K562 (cell line): Measurements from ENCODE around the gene CNPY3. TPM values are rescaled to one million over a fixed set of nuclear protein-coding genes. Genes with fewer than 3 reads are reported as not detected.

ENCODE experiments used
- ATAC-seq: fragments of 200-7000 bp; cut with Tn5 transposase; 3 replicates; pipeline ENCODE4 v1.9.1; 2020; ENCODE audit warnings: moderate library complexity
- BruUV-seq: library from RNA; stranded (reverse); fragments of 400-500 nt; replicated peaks from 2 replicates; lab custom pipeline; 2021; lab: Mats Ljungman, UMichigan
- CTCF ChIA-PET: fragments of 300-600 bp; formaldehyde crosslinking; extraction: SDS; loops from one replicate; lab custom pipeline; 2021; ENCODE audit warnings: low intra/inter-chr PET ratio; lab: Yijun Ruan, JAX
- POLR2A ChIA-PET: fragments of 300-600, 350-650 bp; sonication (Branson Sonifier 250); formaldehyde crosslinking; extraction: SDS; loops from one replicate; lab custom pipeline; 2021; ENCODE audit warnings: antibody characterized with exemption, inconsistent platforms; lab: Yijun Ruan, JAX
- DNase-seq, 4 experiments: peaks; one replicate each; pipeline versions ENCODE4 v3.0.0 to v3.0.0-alpha.2; 2011 to 2018; ENCODE audit warnings: low spot score in 3 of 4, mixed read lengths in 3 of 4; ENCODE audit errors: extremely low read depth in 1 of 4
- FAIRE-seq: peaks from 2 replicates; lab custom pipeline; 2011; peaks lifted over from hg19 to GRCh38; lab: Jason Lieb, UNC
- H2AFZ ChIP-seq: 2 replicates; pipeline ENCODE4 v1.6.0; 2011; ENCODE audit warnings: low read depth, low read length, control low read depth, inconsistent platforms
- H3K27ac ChIP-seq: fragments of 200-600 bp; 3 replicates; pipeline ENCODE4 v1.8.0; 2011; ENCODE audit warnings: low read depth, mild to moderate bottlenecking, control low read depth, inconsistent platforms, low read length, moderate library complexity, mixed read lengths; ENCODE audit errors: extremely low read depth
- H3K27me3 ChIP-seq, 2 experiments: fragments of 300-600 bp in 1 of 2; 2 replicates in 1 of 2; 3 replicates in 1 of 2; pipeline versions ENCODE4 v1.6.0 to v1.8.0; 2011; ENCODE audit warnings: inconsistent platforms in 2 of 2, low read length in 2 of 2, mild to moderate bottlenecking in 1 of 2, mixed read lengths in 1 of 2, moderate library complexity in 1 of 2; ENCODE audit not compliant: control insufficient read depth in 2 of 2, insufficient read depth in 2 of 2
- H3K36me3 ChIP-seq: fragments of 300-600 bp; 3 replicates; pipeline ENCODE4 v1.8.0; 2011; ENCODE audit warnings: mild to moderate bottlenecking, low read length, inconsistent platforms; ENCODE audit not compliant: control insufficient read depth, insufficient read depth
- H3K4me1 ChIP-seq, 2 experiments: fragments of 200-600 bp in 1 of 2; replicated peaks in 1 of 2; 2 replicates in 1 of 2; 3 replicates in 1 of 2; pipeline versions ENCODE4 v1.5.1 to v1.8.0; 2011; ENCODE audit warnings: inconsistent platforms in 2 of 2, low read length in 2 of 2, mild to moderate bottlenecking in 1 of 2, mixed read lengths in 1 of 2, moderate library complexity in 1 of 2; ENCODE audit not compliant: control insufficient read depth in 2 of 2, insufficient read depth in 2 of 2
- H3K4me2 ChIP-seq: 2 replicates; pipeline ENCODE4 v1.6.1; 2011; ENCODE audit warnings: low read length, control low read depth, inconsistent platforms, mixed read lengths; ENCODE audit not compliant: insufficient read depth
- H3K4me3 ChIP-seq: fragments of 200-600 bp; sonication (generic), shearing (Covaris generic); 2 replicates; pipeline ENCODE4 v1.5.1; 2016; ENCODE audit warnings: control low read depth, inconsistent platforms
- H3K79me2 ChIP-seq: fragments of 200-600 bp; 3 replicates; pipeline ENCODE4 v1.8.0; 2011; ENCODE audit warnings: low read length, inconsistent platforms; ENCODE audit not compliant: control insufficient read depth, insufficient read depth
- H3K9ac ChIP-seq, 2 experiments: 2 replicates each; pipeline versions ENCODE4 v1.6.0 to v1.6.1; 2011; ENCODE audit warnings: low read depth in 2 of 2, low read length in 2 of 2, control low read depth in 1 of 2, inconsistent platforms in 1 of 2, mild to moderate bottlenecking in 1 of 2, mixed read lengths in 1 of 2; ENCODE audit not compliant: insufficient read depth in 1 of 2
- H3K9me1 ChIP-seq: one replicate; pipeline ENCODE4 v1.6.0; 2011; ENCODE audit warnings: inconsistent platforms, mild to moderate bottlenecking, low read length, moderate library complexity; ENCODE audit not compliant: control insufficient read depth, insufficient read depth
- H3K9me3 ChIP-seq: replicated peaks from 2 replicates; pipeline ENCODE4 v1.5.1; 2011; ENCODE audit warnings: low read depth, low read length, inconsistent platforms; ENCODE audit not compliant: control insufficient read depth, insufficient read depth
- H4K20me1 ChIP-seq: replicated peaks from 2 replicates; pipeline ENCODE4 v1.6.1; 2011; ENCODE audit warnings: low read length, inconsistent platforms, mixed read lengths; ENCODE audit not compliant: control insufficient read depth, insufficient read depth
- KDM5B ChIP-seq: fragments of 200-600 bp; sonication (generic); IDR thresholded peaks from 2 replicates; pipeline ENCODE4 v1.6.1; 2012; ENCODE audit warnings: low read depth, mild to moderate bottlenecking, moderate library complexity, low read length, control low read depth, inconsistent platforms; ENCODE audit not compliant: insufficient replicate concordance
- MYNN ChIP-seq, 2 experiments: sonication (generic); formaldehyde crosslinking in 1 of 2; IDR thresholded peaks; 2 replicates each; pipeline versions ENCODE4 v1.5.0 to v1.6.1; 2016 to 2020; ENCODE audit warnings: antibody characterized with exemption in 1 of 2, missing genetic modification reagents in 1 of 2
- NFIC ChIP-seq: fragments of 450-650 bp; IDR thresholded peaks from 2 replicates; pipeline ENCODE4 v1.6.1; 2017; ENCODE audit warnings: mild to moderate bottlenecking, inconsistent platforms
- RFX1 ChIP-seq: fragments of 450-650 bp; IDR thresholded peaks from 2 replicates; pipeline ENCODE4 v1.6.1; 2016; ENCODE audit warnings: mild to moderate bottlenecking, moderate library complexity
- SMC3 ChIP-seq: conservative IDR thresholded peaks from 2 replicates; pipeline ENCODE4 v1.6.1; 2011; ENCODE audit warnings: low read depth, low read length, improper control_type of control experiment; ENCODE audit not compliant: insufficient read depth
- TGIF2 ChIP-seq: sonication (generic); formaldehyde crosslinking; IDR thresholded peaks from 2 replicates; pipeline ENCODE4 v1.8.1; 2022; ENCODE audit warnings: mild to moderate bottlenecking, missing genetic modification reagents, moderate library complexity
- WGBS: fragments of 100-300 bp; shearing (Covaris generic); methylation state at CpG from one replicate; pipeline ENCODE4 v1.1.6; 2016; ENCODE audit warnings: low coverage, mixed read lengths; ENCODE audit not compliant: insufficient coverage; ENCODE audit errors: missing lambda C conversion rate; 5-methylcytosine and 5-hydroxymethylcytosine counted together
- in situ Hi-C: fragments of 300-500 bp; cut with MboI; formaldehyde crosslinking; loops from 4 replicates; pipeline ENCODE4 v1.15.0; 2018; ENCODE audit warnings: inconsistent platforms, mixed read lengths
- intact Hi-C: fragments of 100-400 bp; cut with micrococcal nuclease; formaldehyde crosslinking; loops from 2 replicates; pipeline ENCODE4 v1.14.2; 2022
- polyA plus RNA-seq, 8 experiments: library from polyadenylated mRNA; depleted of rRNA in 4 of 8; stranded (reverse) in 5 of 8; unstranded in 3 of 8; fragments of >200 nt; fragmentation: Nextera tagmentation in 2 of 8; fragmentation: Illumina TruSeq in 1 of 8; extraction: Ambion mirVana in 2 of 8; extraction: Trizol in 1 of 8; gene quantifications; 2 replicates each; pipeline versions ENCODE4 v1.2.1 to v1.2.3, GENCODE V29; 2011 to 2014; ENCODE audit warnings: inconsistent platforms in 1 of 8, missing spikeins in 1 of 8
- total RNA-seq, 7 experiments: library from RNA; depleted of rRNA in 6 of 7; stranded (reverse); fragments of >200 nt in 6 of 7; fragmentation: Illumina TruSeq in 2 of 7; extraction: Trizol in 2 of 7; gene quantifications; 2 replicates each; pipeline versions ENCODE4 v1.2.1 to v1.2.3, GENCODE V29; 2011 to 2021; ENCODE audit warnings: low replicate concordance in 1 of 7

Gene CNPY3
- total and polyA plus RNA-seq, 9 of the 15 experiments (the other 6 are each of a cell fraction or from before 2014, with no cell fraction given): 2.4 to 37.4 (median 21.2) TPM

DNA sequence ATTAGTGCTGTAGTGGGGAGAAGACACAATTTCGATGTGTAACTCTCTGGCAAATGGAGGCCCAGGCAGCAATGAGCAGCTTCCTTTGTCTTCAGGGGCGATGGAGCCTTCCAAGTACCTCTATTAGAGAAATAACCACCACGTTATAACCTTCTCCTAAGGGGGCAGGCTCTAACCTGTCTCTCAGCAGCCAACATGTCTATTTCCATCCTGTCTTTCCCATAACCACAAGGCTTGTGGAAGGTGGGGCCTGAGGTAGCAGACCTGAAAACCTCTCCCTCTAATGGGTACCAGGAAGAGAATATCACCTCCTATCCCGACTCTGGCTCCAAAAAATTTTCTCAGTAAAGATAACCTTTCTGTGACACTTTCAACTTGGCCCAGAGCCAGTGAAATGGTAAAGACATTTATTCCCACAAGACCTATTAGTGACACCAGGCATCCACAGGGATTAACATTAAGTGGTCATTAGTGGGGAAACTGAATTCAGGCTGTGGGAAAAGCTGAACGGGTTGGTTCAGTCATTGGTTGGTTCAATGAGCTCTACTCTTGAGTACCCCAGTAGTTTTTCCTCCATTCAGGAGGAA is 45.7 kb downstream of the CNPY3 start:
- in situ Hi-C loops: no loop called here
- 0 out of 2 replicates have a peak, but pooled peaks have one; percentile 35 for TF ChIP-seq TGIF2
- TF ChIP-seq SMC3: no peak
- TF ChIP-seq KDM5B: peak; percentile 2
- TF ChIP-seq MYNN (IDR thresholded peaks at IDR 0.05): 0 out of 2 replicates have a peak, but pooled peaks have one; percentile 15
- no peak for TF ChIP-seq MYNN (CRISPR knock-in tag; IDR thresholded peaks at IDR 0.05)
- no peak for TF ChIP-seq RFX1
- TF ChIP-seq NFIC: peak; percentile 95
- no peaks in the 10 kb centered on the region for H3K27me3 ChIP-seq
- intact Hi-C loops: no loop called here
- no peak overlapping the region for H3K4me3 ChIP-seq
- WGBS: 59% methylated on average over 5 of the region's 5 CpGs
- H3K4me2 ChIP-seq: no peak overlapping the region; the same call in 1 of the 2 replicates
- 0 out of 3 replicates have a peak overlapping the region, but pooled peaks have one; percentile 13 for H3K27ac ChIP-seq
- BruUV-seq: no TSS peak
- FAIRE-seq: no peak
- H3K9me3 ChIP-seq: no peaks in the 10 kb centered on the region
- H3K36me3 ChIP-seq: peaks cover 39% of the 10 kb centered on the region
- POLR2A ChIA-PET: interaction anchor here (0.6 to 3.4 kb wide), 5 partner anchors 9 to 46 kb away, joined by 3 to 22 read pairs (median 8); partner anchors contain the start of genes CNPY3 and PPP2R5D
- peaks cover 46% of the 10 kb centered on the region for H3K79me2 ChIP-seq
- H3K9me1 ChIP-seq: no peaks in the 10 kb centered on the region
- H2AFZ ChIP-seq: no peak overlapping the region
- CTCF ChIA-PET: no interaction called here
- ATAC-seq: no peak
- peak in 1 of 4 experiments; percentile 53 for DNase-seq
- H3K4me1 ChIP-seq: peaks cover 38 to 42% of the 10 kb centered on the region in 2 experiments
- peaks cover 5% of the 10 kb centered on the region; the same call in 1 of the 2 replicates for H4K20me1 ChIP-seq
- H3K9ac ChIP-seq: no peak overlapping the region
